Hepatocyte (in vitro differentiated cells): Measurements from ENCODE around the gene RGS17. TPM values are rescaled to one million over a fixed set of nuclear protein-coding genes. Genes with fewer than 3 reads are reported as not detected.
A peak's percentile ranks its signal among the peaks of the same experiment; 100 is the strongest.
"Not testable (repeated sequence)": the region's sequence is repeated elsewhere in the genome, so short reads cannot be mapped to it uniquely, and the experiment has no call there.

Source experiments
- DNase-seq: peaks from one replicate; pipeline ENCODE4 v3.0.0-alpha.2; 2016; ENCODE audit warnings: low spot score
- H2AFZ ChIP-seq: fragments of 200-600 bp; sonication (generic); 2 replicates; pipeline ENCODE4 v1.6.0; 2016; ENCODE audit warnings: antibody characterized with exemption, mild to moderate bottlenecking
- H3K27ac ChIP-seq: fragments of 200-600 bp; sonication (generic); 2 replicates; pipeline ENCODE4 v1.5.1; 2016; ENCODE audit warnings: mild to moderate bottlenecking
- H3K27me3 ChIP-seq: fragments of 200-600 bp; sonication (generic); 2 replicates; pipeline ENCODE4 v1.6.1; 2016
- H3K36me3 ChIP-seq: fragments of 200-600 bp; sonication (generic); replicated peaks from 2 replicates; pipeline ENCODE4 v1.5.1; 2016; ENCODE audit warnings: low read depth; ENCODE audit not compliant: insufficient read depth
- H3K4me1 ChIP-seq: fragments of 200-600 bp; sonication (generic); 2 replicates; pipeline ENCODE4 v1.5.1; 2016; ENCODE audit warnings: mild to moderate bottlenecking, moderate library complexity; ENCODE audit not compliant: insufficient read depth
- H3K4me2 ChIP-seq: fragments of 200-600 bp; sonication (generic); 2 replicates; pipeline ENCODE4 v1.6.0; 2016
- H3K4me3 ChIP-seq: fragments of 200-600 bp; sonication (generic); 2 replicates; pipeline ENCODE4 v1.5.1; 2016; ENCODE audit warnings: mild to moderate bottlenecking
- H3K79me2 ChIP-seq: fragments of 200-600 bp; sonication (generic); 2 replicates; pipeline ENCODE4 v1.6.0; 2017; ENCODE audit warnings: mild to moderate bottlenecking
- H3K9me2 ChIP-seq: fragments of 200-600 bp; sonication (generic); replicated peaks from 2 replicates; pipeline ENCODE4 v1.6.0; 2017; ENCODE audit warnings: mild to moderate bottlenecking; ENCODE audit not compliant: insufficient read depth
- H3K9me3 ChIP-seq: fragments of 200-600 bp; sonication (generic); 2 replicates; pipeline ENCODE4 v1.5.1; 2016; ENCODE audit warnings: low read depth, mild to moderate bottlenecking
- H4K20me1 ChIP-seq: fragments of 200-600 bp; sonication (generic); 2 replicates; pipeline ENCODE4 v1.6.0; 2016; ENCODE audit warnings: mild to moderate bottlenecking; ENCODE audit not compliant: insufficient read depth, poor library complexity, severe bottlenecking
- CTCF ChIP-seq: fragments of 200-600 bp; sonication (generic); IDR thresholded peaks from 2 replicates; pipeline ENCODE4 v1.5.1; 2016; ENCODE audit warnings: antibody characterized with exemption, mild to moderate bottlenecking; ENCODE audit not compliant: poor library complexity
- EZH2 ChIP-seq: fragments of 200-600 bp; sonication (generic); IDR thresholded peaks from 2 replicates; pipeline ENCODE4 v1.6.1; 2016; ENCODE audit warnings: antibody characterized with exemption, mild to moderate bottlenecking, borderline replicate concordance
- EZH2phosphoT487 ChIP-seq: fragments of 200-600 bp; sonication (generic); IDR thresholded peaks from one replicate; pipeline ENCODE4 v1.6.1; 2018; ENCODE audit warnings: antibody characterized with exemption, mild to moderate bottlenecking, low read depth, moderate library complexity; ENCODE audit not compliant: unreplicated experiment, severe bottlenecking
- WGBS: methylation state at CpG from one replicate; pipeline ENCODE4 v1.1.6; 2016; ENCODE audit warnings: low lambda C conversion rate; ENCODE audit errors: missing lambda C conversion rate; 5-methylcytosine and 5-hydroxymethylcytosine counted together
- polyA plus RNA-seq: library from polyadenylated mRNA; unstranded; fragments of >200 nt; fragmentation: Nextera tagmentation; extraction: Ambion mirVana; gene quantifications from 2 replicates; pipeline ENCODE4 v1.2.1, GENCODE V29; 2016
- total RNA-seq: library from RNA; depleted of rRNA; stranded (reverse); fragments of >200 nt; gene quantifications from 2 replicates; pipeline ENCODE4 v1.2.3, GENCODE V29; 2014

RGS17 gene
- total and polyA plus RNA-seq, 2 experiments from 2014 or later = 0.27 to 0.97 TPM

GRCh38 chr6:153002613-153003365 lies 128.3 kb downstream of the RGS17 start, which contains the start of gene MTRF1L:
Gene MTRF1L, minus strand, starts transcription at chr6:153002709. Its CDS starts 24 bp downstream, at chr6:153002685.
- TF ChIP-seq EZH2phosphoT487 (no peak), CTCF (no peak), EZH2 (no peak)
- Histone ChIP-seq H3K79me2 (peaks cover 53% of the 10 kb centered on the region), H3K27ac (peak within 1 kb of the TSS; percentile 76), H3K36me3 (no peaks in the 10 kb centered on the region), H3K4me3 (peak within 1 kb of the TSS; percentile 64), H3K9me3 (no peaks in the 10 kb centered on the region), H3K9me2 (no peaks in the 10 kb centered on the region), H3K27me3 (no peaks in the 10 kb centered on the region), H3K4me1 (peaks cover 18% of the 10 kb centered on the region), H4K20me1 (peaks cover 27% of the 10 kb centered on the region), H2AFZ (peak within 1 kb of the TSS; percentile 66), H3K4me2 (peak within 1 kb of the TSS; percentile 93)
- DNase-seq = peak; percentile 97
- under 1% methylated on average over 50 of the region's 52 CpGs for whole genome bisulfite sequencing

- H3K4me3 ChIP-seq = peak overlapping the region; percentile 64
- DNase-seq = peak; percentile 24
- H3K27me3 ChIP-seq = no peaks in the 10 kb centered on the region
- 2% methylated on average over 22 of the region's 31 CpGs for whole genome bisulfite sequencing
- peak overlapping the region; percentile 93 for H3K4me2 ChIP-seq
- TF ChIP-seq EZH2phosphoT487 (no peak), EZH2 (no peak), CTCF (no peak)
- H3K79me2 ChIP-seq = peaks cover 60% of the 10 kb centered on the region
- peak overlapping the region; percentile 66 for H2AFZ ChIP-seq
- no peaks in the 10 kb centered on the region for H3K36me3 ChIP-seq
- peaks cover 18% of the 10 kb centered on the region for H3K4me1 ChIP-seq
- H4K20me1 ChIP-seq = peaks cover 27% of the 10 kb centered on the region
- H3K9me2 ChIP-seq = no peaks in the 10 kb centered on the region
- peak overlapping the region; percentile 76 for H3K27ac ChIP-seq
- no peaks in the 10 kb centered on the region for H3K9me3 ChIP-seq
Observed at GRCh38 chr6:153001767-153002612, 129.1 kb downstream of the RGS17 start.

- peaks cover 71% of the 10 kb centered on the region for H3K79me2 ChIP-seq
- H3K4me2 ChIP-seq = peak overlapping the region; percentile 93
- H3K9me3 ChIP-seq, H3K36me3 ChIP-seq, H3K27ac ChIP-seq, H3K27me3 ChIP-seq, H3K9me2 ChIP-seq, H2AFZ ChIP-seq, DNase-seq: not testable (repeated sequence)
- 95% methylated on average over 9 of the region's 9 CpGs for WGBS
- H4K20me1 ChIP-seq = peaks cover 27% of the 10 kb centered on the region
- H3K4me3 ChIP-seq = peak overlapping the region; percentile 64
- H3K4me1 ChIP-seq = peaks cover 18% of the 10 kb centered on the region
Observed at GRCh38 chr6:153000790-153001189, 130.3 kb downstream of the RGS17 start.

- Histone ChIP-seq H4K20me1 (peaks cover 27% of the 10 kb centered on the region), H3K9me3 (no peaks in the 10 kb centered on the region), H3K9me2 (no peaks in the 10 kb centered on the region), H3K4me1 (peaks cover 18% of the 10 kb centered on the region), H3K36me3 (no peaks in the 10 kb centered on the region), H2AFZ (no peak overlapping the region), H3K27ac (no peak overlapping the region), H3K4me3 (no peak overlapping the region), H3K27me3 (no peaks in the 10 kb centered on the region), H3K79me2 (peaks cover 76% of the 10 kb centered on the region), H3K4me2 (peak overlapping the region; percentile 93)
- TF ChIP-seq EZH2phosphoT487 = no peak
- no peak for TF ChIP-seq EZH2
- TF ChIP-seq CTCF = no peak
- no peak for DNase-seq
Observed at GRCh38 chr6:153000243-153000642, 130.8 kb downstream of the RGS17 start.

GRCh38 chr6:152999538-152999937 lies 131.5 kb downstream of the RGS17 start:
- WGBS = 88% methylated on average over 2 of the region's 2 CpGs
- H3K4me3 ChIP-seq, H2AFZ ChIP-seq, H3K27me3 ChIP-seq, H3K9me3 ChIP-seq, H3K9me2 ChIP-seq, H3K4me2 ChIP-seq, DNase-seq, H3K27ac ChIP-seq, H3K36me3 ChIP-seq: not testable (repeated sequence)
- H3K4me1 ChIP-seq = peaks cover 18% of the 10 kb centered on the region
- H4K20me1 ChIP-seq = peaks cover 27% of the 10 kb centered on the region
- peaks cover 74% of the 10 kb centered on the region for H3K79me2 ChIP-seq
